GM18861 (cell line): ENCODE results near the gene PLAU.
"Not testable (repeated sequence)": the region's sequence is repeated elsewhere in the genome, so short reads cannot be mapped to it uniquely, and the experiment has no call there.

Experiments
- ATAC-seq: cut with Tn5 transposase; IDR thresholded peaks from one replicate; pipeline ENCODE4 v1.9.1; 2021; ENCODE audit not compliant: unreplicated experiment

The PLAU gene

DNA sequence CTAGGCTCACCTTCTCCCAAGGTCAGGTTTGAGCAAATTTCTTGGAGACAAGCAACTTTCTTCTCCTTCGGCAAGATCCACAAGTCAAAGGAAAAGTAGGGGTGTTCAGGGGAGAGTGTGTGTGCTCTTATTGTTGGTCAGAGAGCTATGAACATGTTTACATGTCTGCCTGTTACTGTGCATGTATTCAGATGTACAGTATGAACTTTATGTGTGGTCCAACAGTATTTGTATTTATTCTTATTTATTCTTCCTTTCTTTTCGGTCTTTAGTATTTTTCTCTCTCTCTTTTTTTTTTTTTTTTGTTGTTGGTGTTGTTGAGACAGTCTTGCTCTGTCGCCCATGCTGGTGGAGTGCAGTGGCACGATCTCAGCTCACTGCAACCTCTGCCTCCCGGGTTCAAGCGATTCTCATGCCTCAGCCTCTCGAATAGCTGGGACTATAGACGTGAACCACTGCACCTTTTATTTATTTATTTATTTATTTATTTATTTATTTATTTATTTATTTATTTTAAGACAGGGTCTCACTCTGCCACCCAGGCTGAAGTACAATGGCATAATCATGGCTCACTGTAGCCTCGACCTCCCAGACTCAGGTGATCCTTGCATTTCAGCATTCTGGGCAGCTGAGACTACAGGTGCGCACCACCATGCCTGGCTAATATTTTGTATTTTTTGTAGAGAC lies 38.2 kb downstream of the PLAU start:
- no peak for ATAC-seq

DNA sequence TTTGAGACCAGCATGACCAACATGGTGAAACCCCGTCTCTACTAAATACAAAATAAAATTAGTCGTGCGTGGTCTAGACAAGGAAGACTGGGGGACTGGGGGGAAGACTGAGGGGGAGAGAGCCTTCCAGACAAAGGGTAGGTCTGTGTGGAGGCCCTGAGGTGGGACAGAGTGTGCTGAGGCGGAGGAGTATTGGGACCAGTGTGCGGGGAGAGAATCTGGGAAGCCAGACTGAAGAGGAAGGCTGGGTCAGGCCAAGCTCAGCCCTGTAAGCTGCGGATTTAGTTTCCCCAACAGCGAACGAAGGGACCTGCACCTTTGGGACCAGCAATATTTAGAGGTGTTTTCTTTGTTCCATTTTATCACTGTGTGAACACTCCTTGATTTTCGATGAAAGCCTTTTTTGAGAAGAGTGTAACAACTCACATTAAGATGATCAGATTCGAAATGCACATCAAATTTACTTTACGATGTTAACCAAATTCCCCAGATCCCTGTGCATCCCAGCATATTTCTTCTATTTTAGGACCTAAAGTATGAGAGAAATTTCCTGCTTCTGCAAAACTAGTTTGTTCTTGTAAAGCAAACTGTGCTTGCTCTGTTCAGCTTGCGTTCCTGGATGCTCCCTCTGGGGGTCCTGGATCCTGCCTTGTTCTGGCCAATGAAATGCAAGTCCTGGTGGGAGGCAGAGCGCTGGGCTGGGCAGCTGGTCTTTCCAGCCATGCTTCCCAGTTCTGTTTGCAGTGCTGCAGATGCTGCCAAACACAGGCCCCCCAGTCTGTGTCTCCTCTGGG lies 39.4 kb downstream of the PLAU start:
- no peak for ATAC-seq

DNA sequence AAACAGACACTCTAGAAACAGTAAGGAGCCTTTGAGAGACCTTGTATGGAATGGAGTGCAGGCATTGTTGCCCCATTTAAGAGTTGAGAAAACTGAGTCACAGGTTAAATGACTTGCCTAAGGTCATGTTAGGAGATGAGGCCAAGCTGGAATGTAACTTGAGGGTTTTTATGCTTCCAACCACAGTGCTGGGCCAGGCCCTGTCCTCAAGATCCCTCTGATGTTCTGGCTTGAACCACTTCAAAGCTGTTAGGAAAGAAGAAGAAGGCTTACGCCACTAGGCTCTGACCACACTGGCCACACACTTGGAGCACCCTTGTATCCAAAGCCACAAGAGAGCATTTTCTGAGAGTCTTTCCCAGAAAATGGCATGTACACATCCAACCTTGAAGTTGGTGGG lies 42.7 kb downstream of the PLAU start:
- no peak for ATAC-seq

DNA sequence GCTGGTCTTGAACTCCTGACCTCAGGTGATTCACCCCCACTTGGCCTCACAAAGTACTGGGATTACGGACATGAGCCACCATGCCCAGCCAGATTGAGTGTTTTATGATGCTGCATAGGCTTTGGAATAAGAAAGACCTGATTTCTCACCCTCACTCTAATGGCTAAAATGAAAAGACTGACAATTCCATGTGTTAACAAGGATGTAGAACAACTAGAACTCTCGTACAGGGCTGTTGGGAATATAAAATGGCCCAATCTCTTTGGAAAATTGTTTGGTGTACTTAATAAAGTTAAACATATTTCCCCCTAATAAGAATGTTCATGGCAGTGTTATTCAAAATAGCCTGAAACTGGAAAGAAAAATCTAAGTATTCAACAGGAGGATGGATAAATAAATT lies 43.8 kb downstream of the PLAU start:
- no peak for ATAC-seq

DNA sequence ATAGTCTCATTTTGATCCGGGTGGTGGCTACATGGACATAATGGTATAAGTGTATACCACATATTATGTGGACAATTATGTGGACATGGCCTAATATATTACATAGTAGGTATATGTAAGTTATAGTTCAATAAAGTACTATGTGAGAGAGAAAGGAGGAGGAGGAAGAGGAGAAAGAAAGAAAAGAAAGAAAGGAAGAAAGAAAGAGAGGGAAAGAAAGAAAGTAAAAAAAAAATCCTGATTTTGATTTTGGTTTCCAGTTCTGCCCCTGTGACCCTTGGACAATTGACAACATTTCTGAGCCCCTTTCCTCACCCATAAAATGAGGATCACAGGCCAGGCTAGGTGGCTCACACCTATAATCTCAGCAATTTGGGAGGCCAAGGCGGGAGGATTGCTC lies 44.8 kb downstream of the PLAU start:
- ATAC-seq, result no peak

DNA sequence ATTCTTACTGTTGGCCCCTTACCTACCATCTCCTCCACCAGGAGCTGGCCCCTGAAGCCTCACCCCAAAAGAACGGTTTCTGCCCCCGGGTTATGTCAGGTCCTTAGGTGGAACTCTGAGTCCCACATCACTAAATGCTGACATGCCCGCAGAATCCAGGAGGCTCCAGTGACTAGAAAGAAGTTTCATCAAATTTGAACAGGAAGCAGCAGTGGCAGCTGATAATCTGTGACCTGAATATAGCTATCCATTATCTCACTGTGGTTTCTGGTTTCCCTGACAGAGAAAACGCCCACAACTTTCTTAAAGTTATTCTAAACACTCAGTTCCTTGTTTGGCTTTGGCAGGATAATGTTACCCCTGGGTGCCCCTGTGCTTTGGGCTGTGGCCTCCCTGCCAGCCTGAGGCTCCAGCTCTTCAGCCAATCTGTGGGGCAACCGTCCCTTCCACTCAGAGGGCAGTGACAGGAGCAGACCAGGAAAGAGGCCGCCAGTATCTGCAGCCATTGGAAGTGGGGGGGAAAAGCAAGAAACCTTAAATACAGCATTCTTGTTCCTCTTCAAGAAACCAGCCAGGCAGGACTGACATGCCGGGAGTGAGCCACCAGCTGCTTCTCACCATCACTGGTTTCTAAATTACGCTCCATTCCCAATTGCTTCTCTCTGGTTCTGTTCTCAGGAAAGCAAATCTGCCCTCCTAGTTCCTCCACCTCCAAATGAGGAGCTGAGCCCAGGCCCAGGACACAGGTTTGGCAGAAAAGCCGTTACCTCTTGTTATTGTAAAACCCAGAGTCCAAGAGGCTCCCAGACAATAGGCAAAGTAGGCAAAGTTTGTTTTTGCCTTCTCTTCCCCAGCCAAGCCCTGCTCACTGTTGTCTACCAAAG lies 45.8 kb downstream of the PLAU start:
- ATAC-seq, result peak; percentile 48

DNA sequence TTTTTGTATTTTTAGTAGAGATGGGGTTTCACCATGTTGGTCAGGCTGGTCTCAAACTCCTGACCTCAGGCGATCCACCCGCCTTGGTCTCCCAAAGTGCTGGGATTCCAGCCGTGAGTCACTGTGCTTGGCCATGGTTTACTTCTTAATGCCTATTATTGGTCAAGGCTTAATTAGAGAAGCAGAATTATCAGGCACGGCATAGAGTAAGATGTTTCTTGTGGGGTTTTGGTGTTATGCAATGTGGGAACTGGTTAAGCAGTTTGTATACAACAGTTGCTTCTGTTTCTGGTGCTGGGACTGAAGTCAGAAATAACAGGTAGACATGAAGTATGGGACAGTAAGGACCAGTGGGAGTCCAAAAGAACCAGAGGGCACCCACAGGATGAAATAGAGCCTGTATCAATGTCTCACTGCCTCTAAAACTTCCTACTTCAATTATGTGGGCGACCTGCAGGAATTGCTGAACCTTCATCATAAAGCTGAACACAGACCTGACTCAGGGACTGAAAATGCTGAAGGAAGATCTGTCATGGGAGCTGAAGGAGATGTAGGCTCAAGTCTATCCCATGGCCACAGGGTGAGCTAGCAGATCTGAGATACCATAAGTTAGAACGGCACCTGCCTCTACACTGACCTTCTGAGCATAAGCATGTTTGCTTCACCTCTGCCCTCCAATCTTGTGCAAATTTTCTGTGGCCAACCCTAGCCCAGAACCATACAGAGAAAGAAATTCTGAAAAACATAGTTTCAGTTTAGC lies 48.7 kb downstream of the PLAU start:
- no peak for ATAC-seq

DNA sequence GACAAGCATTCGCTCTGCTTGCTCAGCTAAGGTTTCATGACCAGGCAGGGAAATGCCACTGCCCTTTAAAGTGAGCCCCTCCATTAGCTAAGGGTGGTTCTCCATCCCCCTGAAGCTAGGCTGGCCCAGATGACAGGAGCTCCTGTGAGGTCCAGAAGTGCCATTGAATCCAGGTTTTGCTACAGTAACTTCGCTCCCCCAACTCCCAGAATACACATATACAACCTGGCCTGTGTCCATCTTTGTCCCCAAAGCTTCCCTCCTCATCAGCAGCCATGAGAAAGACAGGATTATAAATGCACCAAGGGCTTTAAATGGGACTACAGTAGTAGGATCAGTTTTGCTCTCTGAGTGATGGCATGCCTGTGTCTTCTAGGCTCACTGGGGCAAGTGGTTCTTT lies 51.5 kb downstream of the PLAU start:
- ATAC-seq, result no peak

DNA sequence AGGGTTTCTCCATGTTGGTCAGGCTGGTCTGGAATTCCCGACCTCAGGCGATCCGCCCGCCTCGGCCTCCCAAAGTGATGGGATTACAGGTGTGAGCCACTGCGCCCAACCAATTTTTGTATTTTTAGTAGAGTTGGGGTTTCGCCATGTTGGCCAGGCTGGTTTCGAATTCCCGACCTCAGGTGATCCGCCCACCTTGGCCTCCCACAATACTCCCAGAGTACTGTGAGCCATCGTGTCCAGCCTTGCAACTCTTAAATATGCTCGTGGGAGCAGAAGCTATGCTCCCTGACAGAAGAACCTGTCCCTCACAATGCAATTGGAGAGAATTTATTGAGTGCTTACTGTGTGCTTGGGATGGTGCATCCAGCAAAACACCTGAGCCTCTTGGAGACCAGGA lies 52.6 kb downstream of the PLAU start:
- not testable (repeated sequence) for ATAC-seq

DNA sequence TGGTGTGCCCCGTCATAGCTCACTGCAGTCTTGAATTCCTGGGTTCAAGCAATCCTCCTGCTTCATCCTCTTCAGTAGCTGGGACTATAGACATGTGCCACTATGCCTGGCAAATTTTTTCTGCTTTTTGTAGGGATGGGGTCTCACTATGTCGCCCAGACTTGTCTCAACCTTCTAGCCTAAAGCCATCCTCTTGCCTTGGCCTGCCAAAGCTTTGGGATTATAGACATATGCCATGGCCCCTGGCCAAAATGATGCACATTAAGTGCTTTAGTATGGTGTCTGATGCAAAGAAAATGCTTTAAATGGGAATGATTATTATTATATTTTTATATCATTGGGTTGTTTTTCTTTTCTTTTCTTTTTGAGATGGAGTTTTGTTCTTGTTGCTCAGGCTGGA lies 53.8 kb downstream of the PLAU start:
- ATAC-seq, result no peak

DNA sequence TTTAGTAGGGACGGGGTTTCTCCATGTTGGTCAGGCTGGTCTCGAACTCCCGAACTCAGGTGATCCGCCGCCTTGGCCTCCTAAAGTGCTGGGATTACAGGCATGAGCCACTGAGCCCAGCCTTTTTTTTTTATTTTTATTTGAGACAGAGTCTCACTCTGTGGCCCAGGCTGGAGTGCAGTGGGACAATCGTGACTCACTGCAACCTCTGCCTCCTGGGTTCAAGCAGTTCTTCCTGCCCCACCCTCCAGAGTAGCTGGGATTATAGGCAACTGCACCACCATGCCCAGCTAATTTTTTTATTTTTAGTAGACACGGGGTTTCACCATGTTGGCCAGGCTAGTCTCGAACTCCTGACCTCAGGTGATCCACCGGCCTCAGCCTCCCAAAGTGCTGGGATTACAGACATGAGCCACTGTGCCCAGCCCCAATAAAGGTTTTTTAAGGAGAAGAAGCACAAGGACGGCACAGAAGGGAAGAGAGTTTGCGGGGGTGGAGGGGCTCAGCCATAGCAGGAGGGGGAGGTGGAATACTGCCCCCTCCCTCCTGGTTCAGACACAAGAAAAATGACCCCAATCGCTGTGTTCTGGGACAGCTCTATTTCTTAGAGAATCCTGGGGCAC lies 54.4 kb downstream of the PLAU start:
- not testable (repeated sequence) for ATAC-seq

DNA sequence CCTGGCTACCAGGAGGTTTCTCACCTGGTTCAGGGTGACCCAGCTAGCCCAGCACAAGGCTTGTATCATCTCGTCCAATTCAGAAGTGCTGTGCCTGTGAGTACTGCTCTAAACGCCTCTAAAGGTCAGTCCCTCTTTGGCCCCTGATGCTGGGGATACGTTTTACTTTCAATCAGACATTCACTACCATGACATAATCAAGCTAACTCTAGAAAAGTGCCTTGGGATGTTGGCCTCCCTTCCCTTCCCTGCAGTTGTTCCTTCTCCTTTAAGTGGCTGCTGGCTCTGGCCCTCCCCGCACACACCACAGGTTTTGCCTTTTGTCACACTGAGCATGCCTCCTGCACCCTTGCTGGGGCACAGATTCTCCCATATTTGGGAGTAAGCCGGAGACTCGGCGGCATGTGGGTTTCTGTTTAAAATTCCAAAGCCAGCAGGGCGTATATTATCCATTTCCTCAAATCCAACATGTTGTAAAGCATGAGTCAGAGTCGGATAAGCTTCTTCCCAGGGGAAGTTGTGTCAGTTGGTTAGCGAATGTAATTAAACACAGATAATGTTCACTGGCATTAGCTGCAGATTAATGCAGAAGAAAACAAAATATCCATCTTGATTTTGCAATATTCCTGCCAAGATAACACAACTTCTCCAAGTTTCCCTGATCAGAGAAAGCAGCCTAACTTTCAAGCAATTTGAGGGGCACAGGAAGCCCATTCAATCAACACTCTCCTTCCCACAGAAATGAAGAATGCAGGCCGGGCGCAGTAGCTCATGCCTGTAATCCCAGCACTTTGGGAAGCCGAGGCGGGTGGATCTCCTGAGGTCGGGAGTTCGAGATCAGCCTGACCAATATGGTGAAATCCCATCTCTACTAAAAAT lies 55.2 kb downstream of the PLAU start:
- ATAC-seq, result no peak

DNA sequence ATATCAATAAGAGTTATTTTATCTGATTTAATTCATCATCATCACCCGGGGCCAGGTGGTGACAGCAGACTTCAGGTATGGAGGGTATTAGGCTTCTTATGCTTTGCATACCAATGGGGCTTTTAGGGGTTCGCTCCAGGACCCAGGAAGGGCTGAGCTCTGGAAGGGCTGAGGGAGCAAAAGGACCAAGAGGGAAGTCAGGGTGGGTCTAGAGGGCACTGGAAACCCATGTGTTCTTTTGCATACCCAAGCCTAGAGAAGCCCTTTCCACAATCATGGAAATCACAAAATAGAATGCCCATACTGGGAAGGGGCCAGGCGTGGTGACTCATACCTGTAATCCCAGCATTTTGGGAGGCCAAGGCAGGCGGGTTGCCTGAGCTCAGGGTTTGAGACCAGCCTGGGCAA lies 56.1 kb downstream of the PLAU start:
- no peak for ATAC-seq
